Activated CD4-positive, alpha-beta T cell treated with anti-CD3 and anti-CD28 coated beads for 4 hours (primary cell): Measurements from ENCODE around the gene MLLT6.

Experiments
- DNase-seq, 2 donors: peaks; one replicate each; pipeline ENCODE4 v3.0.0-alpha.2; 2020

The MLLT6 gene

GRCh38 chr17:38729368-38729885 is 24.4 kb downstream of the MLLT6 start:
- DNase-seq = no peak

DNA sequence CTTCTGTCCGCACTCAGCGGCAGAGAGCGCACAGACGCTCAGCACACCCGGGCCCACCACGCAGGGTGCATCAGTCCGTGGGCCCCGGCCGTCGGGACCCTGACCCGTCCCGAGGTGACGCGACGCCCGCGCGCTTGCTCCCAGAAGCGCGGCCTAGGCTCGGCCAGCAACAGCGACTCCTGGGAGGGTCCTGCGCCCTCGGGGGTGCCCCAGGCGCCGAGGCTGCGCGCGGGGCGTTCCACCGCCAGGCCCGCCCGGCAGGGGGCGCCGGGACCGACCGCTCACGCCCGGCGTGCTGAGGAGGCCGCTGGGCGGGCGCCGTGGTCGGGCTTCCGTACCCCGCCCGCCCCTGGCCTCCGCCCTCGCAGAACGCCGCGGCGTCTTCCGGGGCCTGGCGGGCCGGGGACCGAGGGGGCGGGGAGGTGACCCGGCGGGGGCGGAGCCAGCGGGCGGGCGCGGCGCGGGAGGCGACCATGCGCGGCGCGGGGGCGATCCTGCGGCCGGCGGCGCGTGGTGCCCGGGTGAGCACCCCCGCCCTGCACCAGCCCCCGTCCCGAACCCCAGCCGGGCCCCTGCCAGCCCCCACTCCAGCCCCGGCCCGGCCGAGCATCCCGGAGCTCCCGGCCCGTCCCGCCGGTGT is 24.9 kb downstream of the MLLT6 start, which contains the start of gene CISD3:
Gene CISD3 (plus strand): TSS at position 456 of the 640 bp plus-strand sequence. CDS start 18 bp downstream, at position 474.
- DNase-seq = peak; percentile 82 to 88

- peak in 1 of 2 donors; percentile 44 for DNase-seq
These were observed 25.7 kb downstream of the MLLT6 start for GRCh38 chr17:38730526-38731379.

DNA sequence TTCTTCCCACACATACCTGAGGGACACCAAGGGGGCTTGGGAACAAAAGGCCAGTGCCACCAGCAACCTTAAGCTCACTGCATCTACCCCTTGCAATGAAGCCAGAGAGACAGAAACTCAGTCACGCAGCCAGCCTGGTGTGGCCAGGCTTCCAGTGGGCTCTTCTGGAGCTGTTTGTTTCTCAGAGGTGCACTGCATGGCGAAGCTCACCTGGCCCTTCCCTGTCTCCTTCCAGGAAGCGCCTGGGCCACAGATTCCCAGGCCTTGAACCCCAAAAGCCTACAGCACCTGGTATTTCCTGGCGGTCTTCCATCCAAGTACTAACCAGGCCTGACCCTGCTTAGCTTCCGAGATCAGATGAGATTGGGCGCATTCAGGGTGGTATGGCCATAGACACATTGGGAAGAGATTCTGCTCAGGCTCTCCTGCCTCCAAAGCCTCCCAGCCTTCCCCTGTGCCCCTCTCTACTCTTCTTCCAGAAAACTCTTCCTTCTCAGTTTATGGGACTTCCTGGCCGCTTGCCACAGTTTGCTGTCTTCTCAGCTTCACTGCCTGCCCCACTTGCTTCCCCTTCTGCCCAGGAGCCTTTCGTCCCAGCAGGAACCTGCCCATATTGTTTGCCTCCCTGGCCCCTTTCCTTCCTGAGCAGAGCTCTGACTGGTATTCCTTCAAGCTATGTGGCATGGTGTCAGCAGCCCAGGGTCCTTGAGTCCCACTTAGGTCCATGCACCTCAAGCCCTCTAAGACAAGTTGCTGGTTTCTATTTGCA is 26.6 kb downstream of the MLLT6 start:
- no peak for DNase-seq

- no peak for DNase-seq
These were observed 27.6 kb downstream of the MLLT6 start for GRCh38 chr17:38732376-38733281.

DNA sequence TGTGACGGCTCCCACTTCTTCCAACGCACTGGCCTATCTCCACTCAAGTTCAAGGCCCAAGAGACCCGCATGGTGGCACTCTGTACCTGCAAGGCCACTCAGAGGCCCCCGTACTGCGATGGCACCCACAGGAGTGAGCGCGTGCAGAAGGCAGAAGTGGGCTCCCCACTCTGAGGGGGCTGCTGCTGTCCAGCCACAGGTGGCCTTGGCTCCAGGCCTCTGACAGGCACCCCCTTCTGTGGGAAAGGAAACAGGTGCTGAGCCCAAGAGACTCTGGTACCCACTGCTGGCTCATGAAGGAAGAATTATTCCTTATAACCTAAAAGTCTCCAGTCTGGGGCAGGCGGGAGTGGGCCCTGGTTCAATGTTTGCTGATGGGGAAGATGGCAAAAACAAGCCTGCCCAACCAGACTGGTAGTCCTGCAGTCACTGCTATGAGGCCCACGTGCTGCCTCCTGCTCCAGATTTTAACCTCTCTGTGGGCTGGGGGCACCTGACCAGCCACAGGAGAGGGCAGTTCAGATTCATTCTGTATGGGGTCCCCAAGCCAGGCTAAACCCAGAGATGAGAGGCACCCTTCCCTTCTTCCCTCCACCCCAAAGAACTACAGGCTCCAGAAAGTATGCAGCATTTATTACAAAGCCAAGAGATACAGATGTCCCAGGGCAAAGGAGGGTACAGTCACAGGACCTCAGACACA is 28.4 kb downstream of the MLLT6 start:
- DNase-seq = no peak

DNA sequence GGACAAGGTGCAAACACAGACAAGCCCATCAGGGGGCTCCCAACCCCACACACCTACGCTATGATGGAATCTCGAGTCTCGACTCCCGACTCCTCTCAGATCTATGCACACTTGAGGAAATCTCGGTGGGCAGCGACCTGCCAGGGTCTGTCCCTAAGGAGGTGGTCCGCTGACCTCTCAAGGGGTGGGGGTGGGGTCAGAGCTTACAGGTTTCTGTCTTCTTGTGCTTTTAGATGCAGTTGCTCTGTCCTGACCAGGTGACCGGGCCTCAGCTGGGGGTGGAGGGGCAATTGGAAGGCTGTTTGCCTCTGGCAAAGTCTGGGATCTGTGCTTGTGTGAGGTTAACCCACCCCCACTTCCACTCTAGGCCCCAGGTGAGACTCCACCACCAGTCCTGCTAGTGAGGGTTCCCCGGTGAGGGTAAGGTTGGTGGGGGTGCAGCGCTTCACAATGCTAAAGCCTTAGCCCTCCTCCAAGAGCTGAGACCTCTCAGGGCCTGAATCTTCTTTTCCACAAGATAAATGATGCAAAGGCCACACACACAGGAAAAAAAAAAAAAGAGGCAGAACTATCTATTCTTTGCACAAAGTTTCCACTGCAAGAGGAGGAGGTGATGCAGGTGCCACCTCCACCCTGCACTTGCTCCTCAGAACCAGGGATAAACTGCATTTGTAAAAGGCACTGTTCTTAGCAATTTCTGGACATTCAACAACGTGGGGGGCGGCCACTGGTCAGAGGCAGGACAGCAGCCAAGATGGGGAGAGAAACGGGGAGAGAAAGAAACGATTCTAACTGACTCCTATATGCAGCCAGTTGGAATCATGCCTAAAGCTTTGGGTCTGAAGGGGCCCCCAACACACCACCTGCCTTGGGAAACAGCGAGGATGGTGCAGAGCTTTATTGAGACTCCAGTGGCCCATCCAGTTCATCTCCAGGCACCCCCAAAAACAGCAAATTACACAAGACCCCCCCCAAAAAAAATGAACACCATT is 29.2 kb downstream of the MLLT6 start:
- DNase-seq = no peak

DNA sequence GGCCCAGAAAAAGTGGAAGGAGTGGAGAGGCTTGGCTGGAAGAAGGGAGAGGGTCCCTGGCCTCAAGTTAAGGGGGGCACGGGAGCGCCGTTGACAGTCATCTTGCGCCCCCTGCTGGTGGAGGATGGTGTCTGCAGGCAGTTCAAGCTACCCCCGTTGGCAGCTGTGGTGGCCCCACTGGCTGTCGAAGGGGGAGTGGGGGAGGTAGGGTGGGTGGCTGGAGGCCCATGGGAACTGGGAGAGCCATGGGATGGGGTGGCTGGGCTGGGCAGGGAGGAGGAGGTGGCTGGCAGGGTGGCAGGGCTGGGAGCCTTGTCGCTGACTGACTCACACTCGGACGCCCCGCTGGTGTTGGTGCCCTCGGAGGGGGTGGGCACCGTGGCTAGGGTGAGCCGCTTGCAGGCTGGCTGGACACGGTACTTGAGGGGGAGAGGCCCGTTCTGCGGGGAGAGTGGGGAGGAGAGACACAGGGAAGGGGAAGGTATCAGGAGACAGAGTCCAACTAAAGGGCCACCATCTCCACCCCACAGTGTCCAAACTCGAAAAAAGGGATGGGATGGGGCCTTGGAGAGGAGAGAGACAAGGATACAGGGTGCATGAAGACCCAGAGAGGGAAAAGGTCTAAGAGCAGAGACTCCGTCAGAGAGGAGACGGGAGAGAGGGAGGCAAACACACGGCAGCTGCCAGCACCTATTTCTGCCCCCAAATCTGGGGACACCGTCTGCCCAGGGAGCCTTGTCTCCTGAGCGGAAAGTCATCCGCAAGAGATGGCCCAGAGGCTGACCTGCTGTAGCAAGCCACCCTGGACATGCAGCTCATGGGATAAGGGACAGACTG is 30.3 kb downstream of the MLLT6 start:
- DNase-seq = peak; percentile 75 to 80

GRCh38 chr17:38738007-38738662 is 33.1 kb downstream of the MLLT6 start:
- no peak for DNase-seq

DNA sequence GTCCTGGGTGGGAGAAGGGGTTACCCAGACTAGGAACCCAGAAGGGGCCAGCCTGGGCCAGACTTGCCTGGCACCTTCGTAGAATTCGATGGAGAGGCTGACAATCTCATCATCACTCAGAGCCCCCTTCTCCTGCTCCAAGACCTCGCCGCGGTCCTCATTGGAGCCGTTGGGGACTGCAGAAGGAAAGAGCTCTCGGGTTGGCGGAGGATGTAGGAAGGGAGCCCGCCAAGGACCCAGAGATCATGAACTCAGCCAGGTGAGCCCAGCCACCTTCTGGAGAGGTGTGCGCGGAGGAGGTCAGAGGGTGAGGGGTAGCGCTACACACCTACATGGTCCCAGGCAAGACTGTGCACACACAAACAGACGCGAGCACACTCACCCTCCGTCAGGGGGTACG is 33.6 kb downstream of the MLLT6 start:
- no peak for DNase-seq

GRCh38 chr17:38739305-38739704 is 34.2 kb downstream of the MLLT6 start:
- no peak for DNase-seq

DNA sequence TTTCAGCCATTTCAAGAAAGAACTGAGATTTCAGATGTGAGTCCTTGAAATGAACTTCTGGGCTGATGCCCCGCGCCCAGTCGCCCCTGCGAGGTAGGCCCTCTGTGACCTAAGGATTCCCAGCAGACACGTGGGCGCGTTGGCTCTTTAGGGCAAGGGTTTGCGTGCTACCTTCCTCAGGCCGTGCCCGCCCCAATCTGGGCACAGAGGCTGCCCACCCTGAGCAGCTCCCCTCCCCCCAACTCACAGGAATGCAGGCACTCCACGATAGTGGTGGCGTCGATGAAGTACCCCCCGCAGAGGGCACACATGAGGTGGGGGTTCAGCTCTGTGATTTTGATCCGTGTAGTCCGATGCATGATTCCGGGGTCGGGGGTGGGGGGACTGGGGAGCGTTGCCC is 35.0 kb downstream of the MLLT6 start:
- no peak for DNase-seq

GRCh38 chr17:38740806-38741205 is 35.7 kb downstream of the MLLT6 start:
- no peak for DNase-seq

GRCh38 chr17:38741461-38741860 is 36.4 kb downstream of the MLLT6 start:
- no peak for DNase-seq

- DNase-seq = no peak
These were observed 36.9 kb downstream of the MLLT6 start for GRCh38 chr17:38741921-38742410.

DNA sequence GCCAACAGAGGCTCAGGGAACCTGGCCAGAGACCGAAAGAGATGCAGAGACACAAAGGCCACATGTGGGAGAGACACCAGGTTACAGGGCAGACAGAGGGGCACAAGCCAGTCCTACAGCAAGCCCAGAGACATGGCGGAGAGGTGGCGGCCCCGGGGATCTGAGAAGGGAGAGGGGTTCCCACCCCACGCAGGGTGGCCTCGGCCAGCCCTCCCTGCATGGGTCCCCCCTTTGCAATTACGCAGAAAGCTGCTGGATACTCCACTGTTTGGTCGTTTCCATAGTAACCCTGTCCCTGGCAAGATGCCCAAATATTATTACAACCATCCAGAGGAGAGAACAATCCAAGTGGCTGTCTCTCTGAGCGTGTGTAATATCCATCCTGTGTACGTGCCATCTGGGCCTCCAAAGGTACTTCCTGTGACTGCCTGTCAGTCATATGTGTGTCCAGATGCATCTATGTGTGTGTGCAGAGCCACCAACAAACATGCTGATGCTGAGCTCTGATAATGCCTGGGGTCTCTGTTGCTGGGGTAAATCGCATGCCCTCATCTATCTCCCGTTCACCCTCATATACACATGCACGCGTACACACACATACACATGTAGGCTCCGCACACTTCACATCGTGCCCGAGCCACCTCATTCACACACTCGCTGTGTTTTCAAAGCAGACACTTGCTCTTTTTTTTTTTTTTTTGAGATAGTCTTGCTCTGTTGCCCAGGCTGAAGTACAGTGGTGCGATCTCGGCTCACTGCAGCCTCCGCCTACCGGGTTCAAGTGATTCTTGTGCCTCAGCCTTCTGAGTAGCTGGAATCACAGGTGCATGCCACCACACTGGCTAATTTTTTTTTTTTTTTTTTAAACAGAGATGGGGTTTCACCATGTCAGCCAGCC is 37.6 kb downstream of the MLLT6 start:
- no peak for DNase-seq

GRCh38 chr17:38743556-38744171 is 38.6 kb downstream of the MLLT6 start:
- DNase-seq = no peak
